ENCODE results near the gene LMX1B. TPM values are rescaled to one million over a fixed set of nuclear protein-coding genes. Genes with fewer than 3 reads are reported as not detected.
A peak's percentile ranks its signal among the peaks of the same experiment; 100 is the strongest.

The LMX1B gene
- total RNA-seq, 1 donor from 2014 or later = 0.27 TPM

DNA sequence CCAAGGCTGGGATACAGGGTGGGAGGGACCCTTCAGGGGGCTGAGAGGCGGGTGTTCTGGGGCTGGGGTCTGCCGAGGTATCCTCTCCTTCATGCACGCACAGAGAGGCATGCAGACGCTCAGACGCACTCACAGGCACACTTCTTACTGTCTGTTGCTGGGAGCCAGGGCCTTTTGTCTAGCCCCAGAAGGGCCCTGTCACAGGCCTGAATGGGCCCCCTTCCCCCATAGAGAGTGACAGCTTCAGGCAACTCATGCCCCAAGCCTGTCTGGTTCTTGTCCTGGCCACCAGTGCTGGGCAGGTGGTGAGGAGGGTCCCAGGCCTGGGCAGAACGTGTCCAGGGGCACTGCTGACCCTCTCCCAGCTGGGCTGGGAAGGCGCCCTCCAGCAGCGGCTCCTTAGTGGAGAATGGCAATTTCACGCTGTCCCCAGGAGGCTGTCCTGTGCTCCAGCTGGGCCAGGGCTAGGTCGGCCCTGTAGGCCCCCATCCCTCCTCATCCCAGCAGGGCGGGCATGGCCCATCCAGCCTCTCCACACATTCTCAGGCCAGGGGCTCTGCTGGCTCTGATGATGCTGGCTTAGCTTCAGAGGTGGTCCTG, 45.3 kb downstream of the LMX1B start:
- H3K4me3 Mint-ChIP-seq (ENCODE audit: unreplicated experiment) = no peak overlapping the region

DNA sequence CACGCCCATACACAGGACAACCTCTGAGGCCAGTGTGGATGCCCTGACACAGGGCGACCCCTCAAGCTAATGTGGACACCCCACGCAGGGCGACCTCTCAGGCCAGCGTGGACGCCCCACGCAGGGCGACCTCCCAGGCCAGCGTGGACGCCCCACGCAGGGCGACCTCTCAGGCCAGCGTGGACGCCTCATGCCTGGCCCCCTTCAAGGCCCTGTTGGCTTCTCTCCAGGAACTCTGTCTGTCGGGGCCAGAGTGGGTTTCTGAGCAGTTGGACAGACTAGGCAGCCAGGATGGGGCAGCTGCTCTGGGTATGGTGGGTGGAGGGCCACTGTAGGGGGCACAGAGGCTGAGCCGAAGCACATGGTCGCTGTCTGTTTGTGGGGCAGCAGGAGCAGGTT, 47.4 kb downstream of the LMX1B start:
- Mint-ChIP-seq H3K4me3 (ENCODE audit: unreplicated experiment) (no peak overlapping the region), H3K4me1 (ENCODE audit: unreplicated experiment) (peaks cover 6% of the 10 kb centered on the region), H3K27me3 (ENCODE audit: unreplicated experiment) (peaks cover 18% of the 10 kb centered on the region), H3K36me3 (ENCODE audit: unreplicated experiment) (no peaks in the 10 kb centered on the region), H3K27ac (ENCODE audit: unreplicated experiment) (no peak overlapping the region), H3K9me3 (ENCODE audit: unreplicated experiment) (no peaks in the 10 kb centered on the region)
- no peak for DNase-seq (ENCODE audit: extremely low spot score, unreplicated experiment)
- TF ChIP-seq, protein P1, sequence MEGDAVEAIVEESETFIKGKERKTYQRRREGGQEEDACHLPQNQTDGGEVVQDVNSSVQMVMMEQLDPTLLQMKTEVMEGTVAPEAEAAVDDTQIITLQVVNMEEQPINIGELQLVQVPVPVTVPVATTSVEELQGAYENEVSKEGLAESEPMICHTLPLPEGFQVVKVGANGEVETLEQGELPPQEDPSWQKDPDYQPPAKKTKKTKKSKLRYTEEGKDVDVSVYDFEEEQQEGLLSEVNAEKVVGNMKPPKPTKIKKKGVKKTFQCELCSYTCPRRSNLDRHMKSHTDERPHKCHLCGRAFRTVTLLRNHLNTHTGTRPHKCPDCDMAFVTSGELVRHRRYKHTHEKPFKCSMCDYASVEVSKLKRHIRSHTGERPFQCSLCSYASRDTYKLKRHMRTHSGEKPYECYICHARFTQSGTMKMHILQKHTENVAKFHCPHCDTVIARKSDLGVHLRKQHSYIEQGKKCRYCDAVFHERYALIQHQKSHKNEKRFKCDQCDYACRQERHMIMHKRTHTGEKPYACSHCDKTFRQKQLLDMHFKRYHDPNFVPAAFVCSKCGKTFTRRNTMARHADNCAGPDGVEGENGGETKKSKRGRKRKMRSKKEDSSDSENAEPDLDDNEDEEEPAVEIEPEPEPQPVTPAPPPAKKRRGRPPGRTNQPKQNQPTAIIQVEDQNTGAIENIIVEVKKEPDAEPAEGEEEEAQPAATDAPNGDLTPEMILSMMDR (IDR thresholded peaks at IDR 0.05) = no peak

More for the DNA sequence above, 45.3 kb downstream of the LMX1B start:
- no peak for DNase-seq (ENCODE audit: extremely low spot score, unreplicated experiment)
- Mint-ChIP-seq H3K27me3 (ENCODE audit: unreplicated experiment) (peaks cover 24% of the 10 kb centered on the region), H3K9me3 (ENCODE audit: unreplicated experiment) (no peaks in the 10 kb centered on the region), H3K36me3 (ENCODE audit: unreplicated experiment) (no peaks in the 10 kb centered on the region), H3K4me1 (ENCODE audit: unreplicated experiment) (no peaks in the 10 kb centered on the region), H3K27ac (ENCODE audit: unreplicated experiment) (no peak overlapping the region)
- TF ChIP-seq, protein P1 (IDR thresholded peaks at IDR 0.05) = no peak

DNA sequence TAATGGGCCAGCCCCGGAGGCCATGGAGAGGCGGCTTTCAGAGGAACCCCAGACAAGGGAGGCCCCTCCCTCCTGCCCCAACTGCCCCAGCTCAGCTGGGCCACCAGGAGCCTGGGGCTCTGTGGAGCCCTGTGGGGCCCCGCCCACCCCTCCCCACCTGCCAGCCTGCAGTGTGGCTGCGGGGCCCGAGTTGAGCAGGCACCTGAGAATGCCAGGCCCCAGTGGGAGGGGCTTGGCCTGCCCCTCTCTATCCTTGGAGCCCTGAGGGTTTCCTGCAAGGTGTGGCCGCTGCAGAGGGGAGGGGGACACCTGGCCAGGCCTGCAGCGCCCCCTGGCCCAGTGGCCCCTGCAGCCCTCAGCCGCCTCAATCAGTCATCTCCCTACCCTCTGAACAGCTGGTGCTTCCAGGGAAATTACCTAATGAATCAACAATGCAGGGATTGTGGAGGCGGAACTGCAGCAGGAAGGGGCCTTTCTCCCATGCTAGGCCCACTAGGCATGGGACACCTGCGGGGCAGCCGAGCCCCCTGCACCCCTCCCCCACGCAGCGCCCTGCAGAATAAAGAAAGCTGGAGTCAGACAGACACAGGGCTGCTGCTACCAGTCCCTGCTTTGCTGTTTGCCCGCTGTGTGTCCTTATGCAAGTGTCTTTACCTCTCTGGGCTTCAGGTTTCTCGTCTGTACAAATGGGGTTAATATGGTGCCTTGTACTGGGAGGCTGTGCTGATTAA, 48.0 kb downstream of the LMX1B start:
- Mint-ChIP-seq H3K4me1 (ENCODE audit: unreplicated experiment) (peaks cover 6% of the 10 kb centered on the region), H3K36me3 (ENCODE audit: unreplicated experiment) (no peaks in the 10 kb centered on the region), H3K27ac (ENCODE audit: unreplicated experiment) (no peak overlapping the region), H3K4me3 (ENCODE audit: unreplicated experiment) (no peak overlapping the region), H3K9me3 (ENCODE audit: unreplicated experiment) (no peaks in the 10 kb centered on the region), H3K27me3 (ENCODE audit: unreplicated experiment) (peaks cover 18% of the 10 kb centered on the region)
- no peak for DNase-seq (ENCODE audit: extremely low spot score, unreplicated experiment)
- TF ChIP-seq, protein P1 (IDR thresholded peaks at IDR 0.05) = no peak

DNA sequence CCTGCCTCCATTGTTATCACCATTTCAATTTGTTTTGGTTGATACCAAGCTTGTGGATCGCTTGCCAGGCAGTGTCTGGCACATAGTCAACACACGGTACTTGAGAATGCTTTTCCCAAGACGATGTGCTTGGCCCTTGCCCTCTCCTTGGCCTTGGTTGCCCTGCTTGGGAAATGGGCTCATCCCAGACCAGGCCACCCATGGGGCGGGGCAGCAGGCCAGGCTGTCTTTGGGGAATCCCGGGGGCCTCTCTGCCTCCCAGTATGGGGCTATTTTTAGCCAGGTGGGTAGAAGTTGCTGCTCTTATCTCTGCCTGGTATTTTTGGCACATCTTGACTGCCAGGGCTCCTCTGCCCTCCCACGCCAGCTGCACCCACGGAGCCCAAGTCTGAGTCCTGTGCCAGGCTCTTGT, 49.9 kb downstream of the LMX1B start:
- Mint-ChIP-seq H3K36me3 (ENCODE audit: unreplicated experiment) (no peaks in the 10 kb centered on the region), H3K9me3 (ENCODE audit: unreplicated experiment) (no peaks in the 10 kb centered on the region), H3K27ac (ENCODE audit: unreplicated experiment) (no peak overlapping the region), H3K27me3 (ENCODE audit: unreplicated experiment) (peaks cover 8% of the 10 kb centered on the region), H3K4me1 (ENCODE audit: unreplicated experiment) (peaks cover 6% of the 10 kb centered on the region), H3K4me3 (ENCODE audit: unreplicated experiment) (no peak overlapping the region)
- no peak for DNase-seq (ENCODE audit: extremely low spot score, unreplicated experiment)
- TF ChIP-seq, protein P1 (IDR thresholded peaks at IDR 0.05) = no peak

DNA sequence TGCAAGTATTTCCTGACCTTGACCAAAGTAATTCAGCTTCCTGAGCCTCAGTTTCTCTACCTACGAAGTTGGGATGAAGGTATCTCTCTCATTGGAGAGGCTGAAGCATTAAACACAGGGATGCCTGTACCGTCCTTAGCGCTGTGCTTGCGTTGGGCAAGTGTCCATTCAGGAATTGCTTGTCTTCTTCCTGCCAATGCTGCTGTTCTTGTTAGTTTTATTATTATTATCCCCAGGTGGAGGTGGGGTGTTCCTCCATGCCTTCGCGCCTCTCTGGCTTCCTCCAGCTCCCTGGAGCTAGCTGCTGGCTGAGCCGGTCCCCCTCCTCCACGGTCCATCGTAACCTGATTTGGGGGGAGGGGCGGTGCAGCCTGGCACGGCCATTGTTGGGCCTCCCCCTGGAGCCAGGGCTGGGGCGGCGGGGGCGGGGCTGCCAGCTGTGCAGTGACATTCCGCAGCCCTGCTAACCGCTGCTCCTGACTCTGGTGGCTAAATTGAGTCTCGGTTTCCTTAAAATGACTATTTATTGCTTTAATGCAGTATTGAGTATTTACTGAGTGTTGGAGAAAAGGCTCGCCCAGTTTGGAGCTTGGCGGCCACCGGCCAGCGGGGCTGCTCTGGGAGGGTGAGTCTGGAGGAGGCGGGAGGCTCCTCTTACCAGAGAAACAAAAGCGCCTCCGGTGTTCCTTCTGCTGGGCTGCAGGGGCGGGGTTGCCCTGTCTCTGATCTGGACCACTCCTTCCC, 51.3 kb downstream of the LMX1B start:
- Mint-ChIP-seq H3K27ac (ENCODE audit: unreplicated experiment) (no peak overlapping the region), H3K36me3 (ENCODE audit: unreplicated experiment) (no peaks in the 10 kb centered on the region), H3K9me3 (ENCODE audit: unreplicated experiment) (no peaks in the 10 kb centered on the region), H3K4me1 (ENCODE audit: unreplicated experiment) (peaks cover 6% of the 10 kb centered on the region), H3K27me3 (ENCODE audit: unreplicated experiment) (peaks cover 8% of the 10 kb centered on the region), H3K4me3 (ENCODE audit: unreplicated experiment) (peak overlapping the region; percentile 61)
- DNase-seq (ENCODE audit: extremely low spot score, unreplicated experiment) = no peak
- TF ChIP-seq, protein P1 (IDR thresholded peaks at IDR 0.05) = no peak

All from osteocyte (in vitro differentiated cells).